ENCODE data around the gene RNF213.

Gene RNF213

GRCh38 chr17:80284631-80285030 is 24.0 kb downstream of the RNF213 start:
- TF ChIP-seq ZNF416 (tag by site-specific recombination; IDR thresholded peaks at IDR 0.05) (no peak), ZNF585B (tag by site-specific recombination; IDR thresholded peaks at IDR 0.05) (no peak), ZNF121 (tag by site-specific recombination; IDR thresholded peaks at IDR 0.05) (no peak), ZNF670 (tag by site-specific recombination; IDR thresholded peaks at IDR 0.05; ENCODE audit: low read depth) (no peak), ZNF341 (tag by site-specific recombination; IDR thresholded peaks at IDR 0.05; ENCODE audit: low read depth) (peak; percentile 20; the same call in 1 of the 2 replicates), ZNF76 (tag by site-specific recombination; IDR thresholded peaks at IDR 0.05; ENCODE audit: borderline replicate concordance, low read depth) (no peak), ZBTB48 (tag by site-specific recombination; IDR thresholded peaks at IDR 0.05) (no peak)

GRCh38 chr17:80285237-80285920 is 24.7 kb downstream of the RNF213 start:
- ChIA-PET CTCF (interaction anchor here (0.7 kb wide), 1 partner anchor 82 kb away, joined by 5 read pairs; no protein-coding TSS in a partner anchor), POLR2A (interaction anchor here (0.7 kb wide), 1 partner anchor 15 kb away, joined by 5 read pairs; no protein-coding TSS in a partner anchor)
- TF ChIP-seq ZNF311 (tag by site-specific recombination; IDR thresholded peaks at IDR 0.05; ENCODE audit: borderline replicate concordance) = no peak
- TF ChIP-seq SCRT2 (tag by site-specific recombination; IDR thresholded peaks at IDR 0.05) = no peak
- TF ChIP-seq ZNF394 (tag by site-specific recombination; IDR thresholded peaks at IDR 0.05; ENCODE audit: borderline replicate concordance) = no peak
- TF ChIP-seq ZNF37A (tag by site-specific recombination; IDR thresholded peaks at IDR 0.05) = no peak
- TF ChIP-seq GFI1B (tag by site-specific recombination; IDR thresholded peaks at IDR 0.05) = no peak
- no peak for TF ChIP-seq KLF1 (tag by site-specific recombination; IDR thresholded peaks at IDR 0.05)
- TF ChIP-seq ZNF354C (tag by site-specific recombination; IDR thresholded peaks at IDR 0.05; ENCODE audit: borderline replicate concordance, low read depth) = no peak
- TF ChIP-seq ZNF398 (tag by site-specific recombination; IDR thresholded peaks at IDR 0.05) = no peak
- TF ChIP-seq, protein P1, sequence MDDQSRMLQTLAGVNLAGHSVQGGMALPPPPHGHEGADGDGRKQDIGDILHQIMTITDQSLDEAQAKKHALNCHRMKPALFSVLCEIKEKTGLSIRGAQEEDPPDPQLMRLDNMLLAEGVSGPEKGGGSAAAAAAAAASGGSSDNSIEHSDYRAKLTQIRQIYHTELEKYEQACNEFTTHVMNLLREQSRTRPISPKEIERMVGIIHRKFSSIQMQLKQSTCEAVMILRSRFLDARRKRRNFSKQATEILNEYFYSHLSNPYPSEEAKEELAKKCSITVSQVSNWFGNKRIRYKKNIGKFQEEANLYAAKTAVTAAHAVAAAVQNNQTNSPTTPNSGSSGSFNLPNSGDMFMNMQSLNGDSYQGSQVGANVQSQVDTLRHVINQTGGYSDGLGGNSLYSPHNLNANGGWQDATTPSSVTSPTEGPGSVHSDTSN (CRISPR knock-in tag; IDR thresholded peaks at IDR 0.05) = no peak
- TF ChIP-seq ZNF792 (tag by site-specific recombination; IDR thresholded peaks at IDR 0.05) = no peak
- TF ChIP-seq, protein P2, sequence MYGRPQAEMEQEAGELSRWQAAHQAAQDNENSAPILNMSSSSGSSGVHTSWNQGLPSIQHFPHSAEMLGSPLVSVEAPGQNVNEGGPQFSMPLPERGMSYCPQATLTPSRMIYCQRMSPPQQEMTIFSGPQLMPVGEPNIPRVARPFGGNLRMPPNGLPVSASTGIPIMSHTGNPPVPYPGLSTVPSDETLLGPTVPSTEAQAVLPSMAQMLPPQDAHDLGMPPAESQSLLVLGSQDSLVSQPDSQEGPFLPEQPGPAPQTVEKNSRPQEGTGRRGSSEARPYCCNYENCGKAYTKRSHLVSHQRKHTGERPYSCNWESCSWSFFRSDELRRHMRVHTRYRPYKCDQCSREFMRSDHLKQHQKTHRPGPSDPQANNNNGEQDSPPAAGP (tag by site-specific recombination; IDR thresholded peaks at IDR 0.05) = no peak
- TF ChIP-seq OSR2 (tag by site-specific recombination; IDR thresholded peaks at IDR 0.05) = no peak
- no peak for TF ChIP-seq REST (tag by site-specific recombination; IDR thresholded peaks at IDR 0.05)
- no peak for TF ChIP-seq ZNF791 (tag by site-specific recombination; IDR thresholded peaks at IDR 0.05)
- no peaks in the 10 kb centered on the region for H3K9me3 ChIP-seq (ENCODE audit: control insufficient read depth, insufficient read depth, low read depth, low read length)
- no peak overlapping the region for H3K27ac ChIP-seq (ENCODE audit: extremely low read depth, low read depth, low read length)
- no peaks in the 10 kb centered on the region for H3K4me1 ChIP-seq (ENCODE audit: control insufficient read depth, insufficient read depth, low read length)
- peaks cover 19 to 50% of the 10 kb centered on the region in 2 experiments; a peak in 2 of 3 replicates for H3K36me3 ChIP-seq (ENCODE audit: control insufficient read depth in 2 of 2, insufficient read depth in 1 of 2, low read length in 2 of 2)
- H3K4me3 ChIP-seq (ENCODE audit: low read depth, low read length) = no peak overlapping the region

More at GRCh38 chr17:80284631-80285030, 24.0 kb downstream of the RNF213 start:
- Histone ChIP-seq H3K36me3 (ENCODE audit: control insufficient read depth in 2 of 2, insufficient read depth in 1 of 2, low read length in 2 of 2) (peaks cover 14 to 48% of the 10 kb centered on the region in 2 experiments; a peak in 2 of 3 replicates), H3K9me3 (ENCODE audit: control insufficient read depth, insufficient read depth, low read depth, low read length) (no peaks in the 10 kb centered on the region), H3K4me3 (ENCODE audit: low read depth, low read length) (no peak overlapping the region), H3K27ac (ENCODE audit: extremely low read depth, low read depth, low read length) (no peak overlapping the region), H3K4me1 (ENCODE audit: control insufficient read depth, insufficient read depth, low read length) (no peaks in the 10 kb centered on the region)
- CTCF ChIA-PET = interaction anchor here (0.9 to 1.0 kb wide), 2 partner anchors 69 to 140 kb away, joined by 3 read pairs; no protein-coding TSS in a partner anchor
- POLR2A ChIA-PET = interaction anchor here (0.7 kb wide), 1 partner anchor 177 kb away, joined by 3 read pairs; no protein-coding TSS in a partner anchor

Measured in HEK293 (cell line).